Measurements from ENCODE around the gene MSI2. TPM values are rescaled to one million over a fixed set of nuclear protein-coding genes. Genes with fewer than 3 reads are reported as not detected.

MSI2 gene
- total and polyA plus RNA-seq, 2 experiments from 2014 or later = 18.9 to 41.8 TPM

- no peaks in the 10 kb centered on the region for H3K9me3 Mint-ChIP-seq
- no peak overlapping the region for H3K4me2 ChIP-seq
- H3K4me1 Mint-ChIP-seq = peaks cover 56% of the 10 kb centered on the region
- H3K4me3 ChIP-seq = no peak overlapping the region
- H4K20me1 ChIP-seq (replicated peaks; ENCODE audit: insufficient read depth) = no peaks in the 10 kb centered on the region; the same call in 1 of the 2 replicates
- H3F3A ChIP-seq (replicated peaks; ENCODE audit: low read depth) = no peaks in the 10 kb centered on the region
- H3K79me2 ChIP-seq (replicated peaks; ENCODE audit: insufficient read depth) = peaks cover 20% of the 10 kb centered on the region
- no peak overlapping the region for H3K27ac ChIP-seq (ENCODE audit: low read depth)
- peaks cover 5% of the 10 kb centered on the region for H3K27me3 Mint-ChIP-seq (ENCODE audit: insufficient read depth, low read depth, poor library complexity)
- H3K27me3 ChIP-seq (ENCODE audit: insufficient read depth) = no peaks in the 10 kb centered on the region
- DNase-seq (ENCODE audit: low spot score) = no peak
- TF ChIP-seq EZH2phosphoT487 (IDR thresholded peaks at IDR 0.05; ENCODE audit: unreplicated experiment) (no peak), CREB1 (CRISPR knock-in tag; IDR thresholded peaks at IDR 0.05; ENCODE audit: low read depth) (no peak), ZNF462 (CRISPR knock-in tag; IDR thresholded peaks at IDR 0.05) (no peak), STAT1 (IDR thresholded peaks at IDR 0.05; ENCODE audit: unreplicated experiment) (no peak), EZH2 (IDR thresholded peaks at IDR 0.05; ENCODE audit: low read depth, unreplicated experiment) (no peak), NANOG (IDR thresholded peaks at IDR 0.05; ENCODE audit: borderline replicate concordance) (no peak), ETS1 (IDR thresholded peaks at IDR 0.05) (no peak)
- TF ChIP-seq, protein P1, sequence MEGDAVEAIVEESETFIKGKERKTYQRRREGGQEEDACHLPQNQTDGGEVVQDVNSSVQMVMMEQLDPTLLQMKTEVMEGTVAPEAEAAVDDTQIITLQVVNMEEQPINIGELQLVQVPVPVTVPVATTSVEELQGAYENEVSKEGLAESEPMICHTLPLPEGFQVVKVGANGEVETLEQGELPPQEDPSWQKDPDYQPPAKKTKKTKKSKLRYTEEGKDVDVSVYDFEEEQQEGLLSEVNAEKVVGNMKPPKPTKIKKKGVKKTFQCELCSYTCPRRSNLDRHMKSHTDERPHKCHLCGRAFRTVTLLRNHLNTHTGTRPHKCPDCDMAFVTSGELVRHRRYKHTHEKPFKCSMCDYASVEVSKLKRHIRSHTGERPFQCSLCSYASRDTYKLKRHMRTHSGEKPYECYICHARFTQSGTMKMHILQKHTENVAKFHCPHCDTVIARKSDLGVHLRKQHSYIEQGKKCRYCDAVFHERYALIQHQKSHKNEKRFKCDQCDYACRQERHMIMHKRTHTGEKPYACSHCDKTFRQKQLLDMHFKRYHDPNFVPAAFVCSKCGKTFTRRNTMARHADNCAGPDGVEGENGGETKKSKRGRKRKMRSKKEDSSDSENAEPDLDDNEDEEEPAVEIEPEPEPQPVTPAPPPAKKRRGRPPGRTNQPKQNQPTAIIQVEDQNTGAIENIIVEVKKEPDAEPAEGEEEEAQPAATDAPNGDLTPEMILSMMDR (conservative IDR thresholded peaks at IDR 0.05; ENCODE audit: low read depth in 2 of 2) = no peak
- no peak overlapping the region; the same call in 1 of the 2 replicates for H3K27ac Mint-ChIP-seq
- no peaks in the 10 kb centered on the region for H3K36me3 ChIP-seq (ENCODE audit: insufficient read depth)
- no peaks in the 10 kb centered on the region for H3K36me3 Mint-ChIP-seq (ENCODE audit: low read depth)
- H2AFZ ChIP-seq = no peak overlapping the region
- H3K9me2 ChIP-seq (ENCODE audit: insufficient read depth) = no peaks in the 10 kb centered on the region
- peaks cover 32% of the 10 kb centered on the region for H3K4me1 ChIP-seq (ENCODE audit: insufficient read depth)
- no peak for ATAC-seq
- H3K4me3 Mint-ChIP-seq = no peak overlapping the region
Measured at GRCh38 chr17:57366177-57366557, 109.8 kb downstream of the MSI2 start.

Measured in GM23338 (cell line).